Fibroblast of mammary gland (primary cell): Measurements from ENCODE around the gene UBE4A.
A peak's percentile ranks its signal among the peaks of the same experiment; 100 is the strongest.
"Not testable (repeated sequence)": the region's sequence is repeated elsewhere in the genome, so short reads cannot be mapped to it uniquely, and the experiment has no call there.

Source experiments
- DNase-seq: peaks from one replicate; pipeline ENCODE4 v3.0.0-alpha.2; 2010; ENCODE audit warnings: low read depth
- H3K4me3 ChIP-seq: 2 replicates; pipeline ENCODE4 v1.5.1; 2011; ENCODE audit warnings: low read depth, mild to moderate bottlenecking, low read length, moderate library complexity; ENCODE audit not compliant: control insufficient read depth
- CTCF ChIP-seq: conservative IDR thresholded peaks from 2 replicates; pipeline ENCODE4 v1.5.1; 2011; ENCODE audit warnings: low read depth, low read length, inconsistent platforms; ENCODE audit not compliant: control insufficient read depth, insufficient read depth

Gene UBE4A

GRCh38 chr11:118415062-118415738 lies 55.8 kb downstream of the UBE4A start:
- TF ChIP-seq CTCF = no peak

GRCh38 chr11:118415739-118416068 lies 56.3 kb downstream of the UBE4A start:
- no peak overlapping the region for H3K4me3 ChIP-seq
- peak; percentile 94 for DNase-seq
- TF ChIP-seq CTCF = no peak

More at GRCh38 chr11:118415062-118415738, 55.8 kb downstream of the UBE4A start:
- DNase-seq = no peak
- no peak overlapping the region for H3K4me3 ChIP-seq

DNA sequence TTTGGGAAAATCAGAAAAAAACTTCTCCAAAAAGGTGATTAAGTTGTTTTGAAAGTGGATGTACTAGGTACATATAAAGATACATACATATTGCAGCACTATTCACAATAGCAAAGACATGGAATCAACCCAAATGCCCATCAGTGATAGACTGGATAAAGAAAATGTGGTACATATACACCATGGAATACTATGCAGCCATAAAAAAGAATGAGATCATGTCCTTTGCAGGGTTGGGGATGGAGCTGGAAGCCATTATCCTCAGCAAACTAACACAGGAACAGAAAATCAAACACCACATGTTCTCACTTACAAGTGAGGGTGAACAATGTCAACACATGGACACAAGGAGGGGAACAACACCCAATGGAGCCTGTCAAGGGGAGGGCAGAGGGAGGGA lies 57.5 kb downstream of the UBE4A start:
- not testable (repeated sequence) for DNase-seq, H3K4me3 ChIP-seq

DNA sequence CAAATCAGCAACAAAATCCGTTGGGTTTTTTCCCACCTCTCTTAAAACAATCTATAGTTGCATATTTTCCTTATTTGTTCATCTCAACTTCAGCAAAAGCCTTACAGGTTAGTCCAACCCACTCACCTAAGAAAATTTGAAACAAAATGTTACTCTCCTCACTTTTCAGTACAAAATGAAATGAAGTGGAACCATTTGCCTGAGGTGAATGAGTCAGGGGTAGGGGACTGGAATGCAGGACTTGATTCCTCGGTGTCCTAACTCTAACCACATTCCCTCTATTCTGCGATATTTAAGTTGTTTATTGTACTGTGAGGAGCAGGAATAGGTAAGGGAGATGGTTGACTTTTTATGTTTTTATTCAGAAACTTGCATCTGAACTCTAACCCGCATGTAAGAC lies 58.4 kb downstream of the UBE4A start:
- no peak for TF ChIP-seq CTCF
- no peak for DNase-seq
- H3K4me3 ChIP-seq = no peak overlapping the region

DNA sequence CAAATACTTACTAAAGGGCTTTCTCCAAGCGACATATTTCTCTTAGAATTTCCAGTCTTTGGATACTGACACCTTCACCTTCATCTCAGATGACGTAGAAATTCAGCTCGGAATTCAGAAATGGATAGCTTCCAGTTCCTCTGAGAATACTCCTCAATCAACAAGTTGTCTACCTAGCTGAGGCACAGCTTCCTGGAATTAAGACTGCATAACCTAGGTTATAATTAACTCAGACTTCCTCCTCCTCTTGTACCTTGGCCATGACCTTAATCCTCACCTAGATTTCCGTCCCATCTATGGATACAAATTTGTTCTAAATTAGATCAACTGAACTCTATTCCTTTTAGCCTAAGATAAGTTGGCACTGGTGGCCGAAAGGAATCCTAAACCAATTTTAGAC lies 59.4 kb downstream of the UBE4A start:
- H3K4me3 ChIP-seq = no peak overlapping the region
- no peak for DNase-seq
- TF ChIP-seq CTCF = no peak

DNA sequence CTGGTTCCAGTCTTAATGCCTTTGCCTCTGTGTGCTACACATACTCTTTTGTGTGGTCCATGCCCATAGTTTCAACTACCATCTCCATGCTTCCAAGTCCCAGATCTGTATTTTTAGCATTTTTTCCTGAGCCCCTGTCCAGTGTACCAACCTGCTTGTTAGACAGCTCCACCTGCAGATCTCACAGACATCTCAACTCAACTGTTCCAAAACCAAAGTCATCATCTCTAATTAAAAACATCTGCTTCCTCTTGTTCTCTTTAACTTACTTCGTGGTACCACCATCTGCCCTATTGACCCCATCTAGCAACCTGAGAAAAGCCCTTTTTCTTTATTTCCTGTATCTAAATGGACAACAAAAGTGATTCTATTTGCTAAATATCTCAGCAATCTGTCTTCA lies 68.3 kb downstream of the UBE4A start:
- DNase-seq = peak; percentile 14
- no peak overlapping the region for H3K4me3 ChIP-seq
- TF ChIP-seq CTCF = no peak

- no peak for TF ChIP-seq CTCF
- no peak overlapping the region for H3K4me3 ChIP-seq
- DNase-seq = no peak
These were observed 71.6 kb downstream of the UBE4A start for GRCh38 chr11:118430956-118431355.
